Mesenchymal stem cell (in vitro differentiated cells and primary cell): Measurements from ENCODE around the gene SPNS2.

Experiments
- DNase-seq: peaks from one replicate; pipeline ENCODE4 v3.0.0-alpha.2; 2013
- H2AFZ ChIP-seq: one replicate; pipeline ENCODE4 v1.6.1; 2013; ENCODE audit warnings: low read depth, mild to moderate bottlenecking, control low read depth, inconsistent platforms, low read length, moderate library complexity
- H2AK5ac ChIP-seq: 2 replicates; pipeline ENCODE4 v1.6.1; 2013; ENCODE audit warnings: low read length, moderate library complexity, mild to moderate bottlenecking, inconsistent platforms; ENCODE audit not compliant: severe bottlenecking
- H2BK120ac ChIP-seq: one replicate; pipeline ENCODE4 v1.6.1; 2013; ENCODE audit warnings: low read depth, mild to moderate bottlenecking, inconsistent platforms, low read length, moderate library complexity
- H2BK12ac ChIP-seq, 2 experiments: one replicate each; pipeline ENCODE4 v1.6.1; 2013; ENCODE audit warnings: inconsistent platforms in 2 of 2, low read length in 2 of 2, mild to moderate bottlenecking in 2 of 2, moderate library complexity in 2 of 2, control low read depth in 1 of 2
- H2BK15ac ChIP-seq: one replicate; pipeline ENCODE4 v1.6.1; 2013; ENCODE audit warnings: mild to moderate bottlenecking, low read depth, inconsistent platforms; ENCODE audit not compliant: poor library complexity, severe bottlenecking
- H2BK5ac ChIP-seq: 2 replicates; pipeline ENCODE4 v1.6.1; 2013; ENCODE audit warnings: low read depth, mild to moderate bottlenecking, low read length, control low read depth, inconsistent platforms; ENCODE audit not compliant: poor library complexity, severe bottlenecking
- H3K14ac ChIP-seq, 2 experiments: one replicate each; pipeline ENCODE4 v1.6.1; 2013; ENCODE audit warnings: inconsistent platforms in 2 of 2, low read length in 2 of 2, control low read depth in 1 of 2, mild to moderate bottlenecking in 1 of 2, moderate library complexity in 1 of 2
- H3K18ac ChIP-seq, 2 experiments: one replicate each; pipeline ENCODE4 v1.6.1; 2013; ENCODE audit warnings: inconsistent platforms in 2 of 2, low read length in 2 of 2, control low read depth in 1 of 2, low read depth in 1 of 2, mild to moderate bottlenecking in 1 of 2
- H3K23ac ChIP-seq, 2 experiments: one replicate each; pipeline ENCODE4 v1.6.1; 2013; ENCODE audit warnings: inconsistent platforms in 2 of 2, low read length in 2 of 2, mild to moderate bottlenecking in 2 of 2, moderate library complexity in 2 of 2, control low read depth in 1 of 2
- H3K27ac ChIP-seq: 2 replicates; pipeline ENCODE4 v1.5.1; 2013; ENCODE audit warnings: mild to moderate bottlenecking, moderate library complexity, low read length, control low read depth, inconsistent platforms; ENCODE audit not compliant: poor library complexity, severe bottlenecking
- H3K27me3 ChIP-seq, 2 experiments: 2 replicates each; pipeline versions ENCODE4 v1.6.1 to v1.7.0; 2013; ENCODE audit warnings: low read length in 2 of 2, mild to moderate bottlenecking in 2 of 2, moderate library complexity in 2 of 2, control low read depth in 1 of 2, inconsistent platforms in 1 of 2; ENCODE audit not compliant: control insufficient read depth in 1 of 2, insufficient read depth in 1 of 2
- H3K36me3 ChIP-seq, 2 experiments: 2 replicates each; pipeline versions ENCODE4 v1.6.1 to v1.7.0; 2013; ENCODE audit warnings: low read length in 2 of 2, control low read depth in 1 of 2, inconsistent platforms in 1 of 2, low read depth in 1 of 2, mild to moderate bottlenecking in 1 of 2; ENCODE audit not compliant: insufficient read depth in 2 of 2, control insufficient read depth in 1 of 2
- H3K4ac ChIP-seq, 2 experiments: one replicate each; pipeline ENCODE4 v1.6.1; 2013; ENCODE audit warnings: inconsistent platforms in 2 of 2, low read length in 2 of 2, mild to moderate bottlenecking in 2 of 2, moderate library complexity in 2 of 2, control low read depth in 1 of 2, low read depth in 1 of 2
- H3K4me1 ChIP-seq: 2 replicates; pipeline ENCODE4 v1.6.1; 2013; ENCODE audit warnings: low read depth, low read length, control low read depth; ENCODE audit not compliant: control insufficient read depth, insufficient read depth
- H3K4me2 ChIP-seq: 2 replicates; pipeline ENCODE4 v1.6.1; 2013; ENCODE audit warnings: low read length, mild to moderate bottlenecking, inconsistent platforms; ENCODE audit not compliant: poor library complexity, severe bottlenecking
- H3K4me3 ChIP-seq, 2 experiments: 2 replicates each; pipeline versions ENCODE4 v1.5.1 to v1.7.0; 2013; ENCODE audit warnings: low read length in 2 of 2, mild to moderate bottlenecking in 2 of 2, control low read depth in 1 of 2, low read depth in 1 of 2; ENCODE audit not compliant: insufficient read depth in 1 of 2
- H3K79me1 ChIP-seq: replicated peaks from 2 replicates; pipeline ENCODE4 v1.6.1; 2013; ENCODE audit warnings: mild to moderate bottlenecking, control low read depth, low read length, inconsistent platforms; ENCODE audit not compliant: poor library complexity, severe bottlenecking
- H3K9ac ChIP-seq: 2 replicates; pipeline ENCODE4 v1.7.0; 2013; ENCODE audit warnings: mild to moderate bottlenecking, low read length, moderate library complexity
- H3K9me3 ChIP-seq: 2 replicates; pipeline ENCODE4 v1.7.0; 2013; ENCODE audit warnings: mild to moderate bottlenecking, low read length; ENCODE audit not compliant: control insufficient read depth
- H4K8ac ChIP-seq: one replicate; pipeline ENCODE4 v1.6.1; 2013; ENCODE audit warnings: inconsistent platforms, mild to moderate bottlenecking, low read length, moderate library complexity
- H4K91ac ChIP-seq: one replicate; pipeline ENCODE4 v1.6.1; 2013; ENCODE audit warnings: mild to moderate bottlenecking, low read length, inconsistent platforms
- WGBS: methylation state at CpG from one replicate; pipeline ENCODE4 v1.1.7; 2013; ENCODE audit warnings: mixed read lengths; 5-methylcytosine and 5-hydroxymethylcytosine counted together

Gene SPNS2

DNA sequence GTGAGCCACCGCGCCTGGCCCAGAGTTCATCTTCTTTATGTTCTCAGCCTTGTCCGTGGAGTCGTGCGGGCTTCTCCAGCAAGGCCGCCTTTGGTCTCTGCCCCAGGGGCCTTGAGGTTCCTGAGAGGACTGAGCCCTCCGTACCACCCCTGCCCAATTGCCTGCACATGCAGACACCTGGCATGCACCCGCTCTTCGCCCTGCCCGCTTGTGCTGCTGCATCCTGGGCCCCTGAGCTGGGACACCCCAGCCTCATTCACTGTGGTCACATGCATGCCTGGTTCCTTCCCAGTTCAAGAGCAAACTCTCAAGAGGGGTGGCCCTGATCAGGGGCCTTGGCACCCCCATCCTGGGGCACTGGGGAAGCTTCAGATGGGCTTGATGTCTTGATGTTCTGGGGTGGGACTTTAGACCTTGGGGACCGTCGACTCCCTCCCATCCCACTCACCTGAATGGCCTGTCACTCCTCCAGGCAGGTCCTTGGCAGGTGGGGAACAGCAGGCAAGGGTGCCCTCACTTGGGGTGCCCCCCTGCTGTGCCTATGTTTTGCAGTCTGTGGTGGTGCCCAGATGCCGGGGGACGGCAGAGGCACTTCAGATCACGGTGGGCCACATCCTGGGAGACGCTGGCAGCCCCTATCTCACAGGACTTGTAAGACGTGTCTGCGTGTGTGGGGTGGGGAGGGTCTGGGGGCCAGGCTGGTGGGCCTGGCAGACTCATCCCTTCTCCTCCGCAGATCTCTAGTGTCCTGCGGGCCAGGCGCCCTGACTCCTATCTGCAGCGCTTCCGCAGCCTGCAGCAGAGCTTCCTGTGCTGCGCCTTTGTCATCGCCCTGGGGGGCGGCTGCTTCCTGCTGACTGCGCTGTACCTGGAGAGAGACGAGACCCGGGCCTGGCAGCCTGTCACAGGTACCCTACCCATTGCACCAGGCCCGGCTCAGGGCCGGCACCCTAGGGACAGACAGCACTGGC lies 12.7 kb upstream of the SPNS2 start:
- Histone ChIP-seq H3K27me3 (peaks cover 0 to 54% of the 10 kb centered on the region in 2 experiments), H3K18ac (no peak overlapping the region), H3K4me2 (no peak overlapping the region), H2AFZ (no peak overlapping the region), H3K4me3 (no peak overlapping the region), H3K9me3 (no peaks in the 10 kb centered on the region), H3K4ac (no peak overlapping the region), H3K14ac (no peak overlapping the region), H3K23ac (no peak overlapping the region), H2BK15ac (no peak overlapping the region), H3K79me1 (no peaks in the 10 kb centered on the region), H3K27ac (no peak overlapping the region), H2BK12ac (no peak overlapping the region), H2BK120ac (no peak overlapping the region), H3K36me3 (no peaks in the 10 kb centered on the region), H3K9ac (no peak overlapping the region), H2BK5ac (no peak overlapping the region), H4K8ac (no peak overlapping the region), H3K4me1 (peaks cover 40% of the 10 kb centered on the region), H2AK5ac (no peak overlapping the region), H4K91ac (no peak overlapping the region)
- WGBS: 92% methylated on average over 31 of the region's 31 CpGs
- DNase-seq: no peak

GRCh38 chr17:4487296-4487695 lies 11.4 kb upstream of the SPNS2 start:
- Histone ChIP-seq H3K27me3 (peaks cover 4 to 44% of the 10 kb centered on the region in 2 experiments), H3K14ac (no peak overlapping the region), H3K27ac (no peak overlapping the region), H2BK15ac (no peak overlapping the region), H2BK5ac (no peak overlapping the region), H3K4ac (no peak overlapping the region), H3K23ac (no peak overlapping the region), H3K4me1 (peaks cover 33% of the 10 kb centered on the region), H3K18ac (no peak overlapping the region), H3K79me1 (no peaks in the 10 kb centered on the region), H2BK120ac (no peak overlapping the region), H3K4me3 (no peak overlapping the region), H3K9me3 (no peaks in the 10 kb centered on the region), H2AFZ (no peak overlapping the region), H2BK12ac (no peak overlapping the region), H3K9ac (no peak overlapping the region), H4K8ac (no peak overlapping the region), H3K36me3 (no peaks in the 10 kb centered on the region), H2AK5ac (peak overlapping the region; percentile 21), H3K4me2 (no peak overlapping the region), H4K91ac (peak overlapping the region; percentile 46)
- 92% methylated on average over 8 of the region's 8 CpGs for WGBS
- DNase-seq: no peak

DNA sequence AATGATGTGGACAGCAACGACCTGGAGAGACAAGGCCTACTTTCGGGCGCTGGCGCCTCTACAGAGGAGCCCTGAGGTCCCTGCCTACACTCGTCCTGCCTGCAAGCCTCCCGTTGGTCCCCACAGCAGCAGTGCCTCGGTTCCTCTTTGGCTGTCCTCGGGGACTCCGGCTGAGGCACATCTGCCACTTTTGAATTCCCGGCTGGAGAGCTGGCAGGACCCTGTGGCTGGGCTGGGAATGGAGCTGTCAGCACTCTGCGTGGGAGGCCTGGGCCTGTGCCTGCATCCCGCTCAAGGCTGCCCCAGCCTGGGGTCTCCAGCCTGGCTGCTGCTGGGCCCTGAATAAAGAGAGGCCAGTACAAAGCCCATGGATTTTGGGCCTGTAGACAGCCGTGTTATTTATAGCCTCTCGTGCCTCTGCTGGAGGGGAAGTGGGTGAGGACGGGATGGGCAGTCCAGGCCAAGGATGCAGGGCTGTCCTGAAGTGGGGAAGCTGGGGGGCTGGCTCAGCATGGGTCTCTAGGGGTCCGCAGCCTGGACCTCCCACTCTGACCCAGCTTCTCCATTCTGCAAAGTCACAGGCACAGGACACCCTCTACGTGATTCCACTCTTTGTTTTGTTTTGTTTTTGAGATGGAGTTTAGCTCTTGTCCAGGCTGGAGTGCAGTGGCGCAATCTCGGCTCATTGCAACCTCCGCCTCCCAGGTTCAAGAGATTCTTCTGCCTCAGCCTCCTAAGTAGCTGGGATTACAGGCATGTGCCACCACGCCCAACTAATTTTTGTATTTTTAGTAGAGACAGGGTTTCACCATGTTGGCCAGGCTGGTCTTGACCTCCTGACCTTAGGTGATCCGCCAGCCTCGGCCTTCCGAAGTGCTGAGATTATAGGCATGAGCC lies 10.6 kb upstream of the SPNS2 start:
- no peak overlapping the region for H2BK5ac ChIP-seq
- H3K36me3 ChIP-seq: no peaks in the 10 kb centered on the region
- no peak overlapping the region for H3K9ac ChIP-seq
- H4K91ac ChIP-seq: no peak overlapping the region
- H4K8ac ChIP-seq: no peak overlapping the region
- no peak overlapping the region for H3K4me2 ChIP-seq
- DNase-seq: no peak
- no peak overlapping the region for H3K18ac ChIP-seq
- H3K27me3 ChIP-seq: peaks cover 4 to 43% of the 10 kb centered on the region in 2 experiments
- no peak overlapping the region for H2AFZ ChIP-seq
- no peak overlapping the region for H3K23ac ChIP-seq
- H2BK15ac ChIP-seq: no peak overlapping the region
- H3K79me1 ChIP-seq: no peaks in the 10 kb centered on the region
- 87% methylated on average over 23 of the region's 24 CpGs for WGBS
- H3K27ac ChIP-seq: no peak overlapping the region
- no peak overlapping the region for H2BK120ac ChIP-seq
- H3K14ac ChIP-seq: no peak overlapping the region
- no peak overlapping the region for H2AK5ac ChIP-seq
- peaks cover 26% of the 10 kb centered on the region for H3K4me1 ChIP-seq
- H3K4ac ChIP-seq: no peak overlapping the region
- no peak overlapping the region for H3K4me3 ChIP-seq
- H2BK12ac ChIP-seq: no peak overlapping the region
- H3K9me3 ChIP-seq: no peaks in the 10 kb centered on the region
